H1 (cell line): Measurements from ENCODE around the gene MICU2. TPM values are rescaled to one million over a fixed set of nuclear protein-coding genes. Genes with fewer than 3 reads are reported as not detected.
A peak's percentile ranks its signal among the peaks of the same experiment; 100 is the strongest.

ENCODE experiments used
- ASH2L ChIP-seq: fragments of 200-600, 300-600 bp; sonication (generic); IDR thresholded peaks from one replicate; pipeline ENCODE4 v1.7.1; 2017; ENCODE audit warnings: low read length
- BACH1 ChIP-seq: IDR thresholded peaks from 2 replicates; pipeline ENCODE4 v1.6.1; 2012; ENCODE audit warnings: low read length, improper control_type of control experiment
- CHD1 ChIP-seq: IDR thresholded peaks from 2 replicates; pipeline ENCODE4 v1.6.1; 2012; ENCODE audit warnings: low read depth, low read length, improper control_type of control experiment
- CREB1 ChIP-seq: IDR thresholded peaks from 2 replicates; pipeline ENCODE4 v1.6.1; 2012; ENCODE audit warnings: inconsistent platforms
- CTCF ChIP-seq, 3 experiments: IDR thresholded peaks; 1 replicate in 2 of 3; 2 replicates in 1 of 3; pipeline versions ENCODE4 v1.5.1 to v1.6.1; 2011; ENCODE audit warnings: low read length in 3 of 3, mild to moderate bottlenecking in 3 of 3, inconsistent platforms in 2 of 3, low read depth in 1 of 3, moderate library complexity in 1 of 3; ENCODE audit not compliant: insufficient read depth in 1 of 3; ENCODE audit errors: control extremely low read depth in 1 of 3
- EGR1 ChIP-seq: IDR thresholded peaks from 2 replicates; pipeline ENCODE4 v1.6.1; 2011; ENCODE audit warnings: low read depth, low read length, borderline replicate concordance
- EZH2 ChIP-seq: fragments of 200-600 bp; sonication (generic); IDR thresholded peaks from 2 replicates; pipeline ENCODE4 v1.7.1; 2012; ENCODE audit warnings: low read depth, mild to moderate bottlenecking, moderate library complexity, low read length, inconsistent platforms; ENCODE audit not compliant: severe bottlenecking
- FOSL1 ChIP-seq: IDR thresholded peaks from 2 replicates; pipeline ENCODE4 v1.6.1; 2011; ENCODE audit warnings: mild to moderate bottlenecking, low read depth, low read length, moderate library complexity; ENCODE audit not compliant: insufficient read depth
- JUND ChIP-seq: IDR thresholded peaks from 2 replicates; pipeline ENCODE4 v1.6.1; 2011; ENCODE audit warnings: mild to moderate bottlenecking, improper control_type of control experiment, low read length
- MAX ChIP-seq: IDR thresholded peaks from 2 replicates; pipeline ENCODE4 v1.6.1; 2012; ENCODE audit warnings: inconsistent platforms
- PHF8 ChIP-seq: fragments of 200-600 bp; sonication (generic); conservative IDR thresholded peaks from 2 replicates; pipeline ENCODE4 v1.7.1; 2012; ENCODE audit warnings: low read depth, mild to moderate bottlenecking, inconsistent platforms, low read length, moderate library complexity
- RBBP5 ChIP-seq: IDR thresholded peaks from 2 replicates; pipeline ENCODE4 v1.7.1; 2012; ENCODE audit warnings: low read depth, mild to moderate bottlenecking, inconsistent platforms, low read length, moderate library complexity, borderline replicate concordance
- RNF2 ChIP-seq: fragments of 200-900, 300-1000 bp; sonication (generic); IDR thresholded peaks from 2 replicates; pipeline ENCODE4 v1.7.1; 2016; ENCODE audit warnings: borderline replicate concordance, low read depth, mild to moderate bottlenecking, antibody characterized with exemption, low read length; ENCODE audit not compliant: poor library complexity, severe bottlenecking; ENCODE audit errors: missing control alignments
- SIN3A ChIP-seq, 2 experiments: IDR thresholded peaks in 1 of 2; conservative IDR thresholded peaks in 1 of 2; 2 replicates each; pipeline ENCODE4 v1.6.1; 2011 to 2012; ENCODE audit warnings: low read length in 2 of 2, improper control_type of control experiment in 1 of 2, low read depth in 1 of 2, mild to moderate bottlenecking in 1 of 2
- SP2 ChIP-seq: IDR thresholded peaks from 2 replicates; pipeline ENCODE4 v1.6.1; 2012; ENCODE audit warnings: mild to moderate bottlenecking, low read length, inconsistent platforms
- TAF7 ChIP-seq: optimal IDR thresholded peaks from 2 replicates; pipeline ENCODE3; 2011; ENCODE audit warnings: low read depth, mild to moderate bottlenecking, inconsistent platforms, low read length, moderate library complexity, borderline replicate concordance
- USF2 ChIP-seq: IDR thresholded peaks from 2 replicates; pipeline ENCODE4 v1.6.1; 2011; ENCODE audit warnings: low read length, improper control_type of control experiment
- YY1 ChIP-seq: IDR thresholded peaks from 2 replicates; pipeline ENCODE4 v1.6.1; 2011; ENCODE audit warnings: low read depth, mild to moderate bottlenecking, low read length
- ZNF274 ChIP-seq: IDR thresholded peaks from 2 replicates; pipeline ENCODE4 v1.7.0; 2012; ENCODE audit warnings: low read length, borderline replicate concordance; ENCODE audit errors: extremely low read depth
- polyA plus RNA-seq, 7 experiments: library from polyadenylated mRNA; depleted of rRNA in 3 of 7; stranded (reverse) in 5 of 7; unstranded in 2 of 7; fragments of >200 nt in 5 of 7; fragments of 200-250 nt in 2 of 7; gene quantifications; 1 replicate in 5 of 7; 2 replicates in 1 of 7; 4 replicates in 1 of 7; pipeline versions ENCODE4 v1.2.1 to v1.2.3, GENCODE V29; 2011 to 2013; ENCODE audit warnings: missing spikeins in 2 of 7, mixed read lengths in 2 of 7
- total RNA-seq: library from RNA; stranded (reverse); fragmentation: NEBNext Ultra II Directional; extraction: Animal tissue kit (Norgen Biotek cat#: 25700); gene quantifications from 2 replicates; pipeline ENCODE4 v1.2.1, GENCODE V29; 2021

The MICU2 gene
- total and polyA plus RNA-seq, 2 of the 8 experiments (the other 6 are each of a cell fraction or from before 2014, with no cell fraction given) = 34.6 to 36.5 TPM

GRCh38 chr13:21458813-21459701, 144.9 kb downstream of the MICU2 start, which contains the start of gene ZDHHC20 (continued):
- TF ChIP-seq CREB1 (no peak; the same call in 1 of the 2 replicates), CTCF (IDR thresholded peaks at IDR 0.05; ENCODE audit: control extremely low read depth in 1 of 3, insufficient read depth in 1 of 3, low read depth in 1 of 3, low read length in 3 of 3) (no peak), SP2 (no peak), TAF7 (peak; percentile 76), BACH1 (no peak), SIN3A (conservative IDR thresholded peaks at IDR 0.05 in 1 of 2, IDR thresholded peaks at IDR 0.05 in 1 of 2; ENCODE audit: low read depth in 1 of 2, low read length in 2 of 2) (peak in 1 of 2 experiments; percentile 54; a peak in 1 of 4 replicates), FOSL1 (no peak), EGR1 (0 out of 2 replicates have a peak, but pooled peaks have one; percentile 36), ZNF274 (no peak), EZH2 (no peak), RBBP5 (peak; percentile 76; the same call in 1 of the 2 replicates), MAX (peak; percentile 4; the same call in 1 of the 2 replicates), USF2 (no peak), JUND (no peak), RNF2 (no peak), YY1 (0 out of 2 replicates have a peak, but pooled peaks have one; percentile 53), CHD1 (no peak), PHF8 (peak; percentile 93), ASH2L (no peak)
